AG20443 (cell line): ENCODE measurements around the gene CECR2.

Source experiments
- DNase-seq: peaks from one replicate; pipeline ENCODE4 v3.0.0; 2012; ENCODE audit warnings: low spot score, mixed read lengths

The CECR2 gene

DNA sequence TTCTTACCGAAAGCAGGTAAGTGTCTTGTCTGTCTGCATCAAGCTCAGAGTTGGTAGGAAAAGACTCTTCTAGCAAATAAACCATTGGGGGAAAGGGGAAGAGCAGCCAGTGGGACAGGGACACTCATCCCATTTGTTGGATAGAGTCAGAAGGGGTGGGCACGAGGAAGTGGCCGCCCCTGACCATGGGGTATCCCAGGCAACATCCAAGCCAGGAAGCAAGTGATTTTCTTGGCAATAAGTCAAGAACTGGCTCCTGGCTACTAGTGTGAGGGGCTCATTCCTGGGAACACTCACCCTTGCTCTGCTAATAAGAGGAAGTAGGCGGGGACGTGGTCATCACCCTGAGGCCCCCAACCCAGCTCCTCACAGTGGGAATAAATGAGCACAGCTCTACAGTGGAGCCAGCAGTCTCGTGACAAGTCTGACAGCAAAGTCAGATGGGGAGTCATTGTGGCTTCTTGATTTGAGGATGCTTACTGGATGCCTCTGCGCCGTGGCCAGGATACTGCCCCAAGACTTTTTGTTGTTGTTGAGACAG is 200.8 kb downstream of the CECR2 start:
- no peak for DNase-seq

DNA sequence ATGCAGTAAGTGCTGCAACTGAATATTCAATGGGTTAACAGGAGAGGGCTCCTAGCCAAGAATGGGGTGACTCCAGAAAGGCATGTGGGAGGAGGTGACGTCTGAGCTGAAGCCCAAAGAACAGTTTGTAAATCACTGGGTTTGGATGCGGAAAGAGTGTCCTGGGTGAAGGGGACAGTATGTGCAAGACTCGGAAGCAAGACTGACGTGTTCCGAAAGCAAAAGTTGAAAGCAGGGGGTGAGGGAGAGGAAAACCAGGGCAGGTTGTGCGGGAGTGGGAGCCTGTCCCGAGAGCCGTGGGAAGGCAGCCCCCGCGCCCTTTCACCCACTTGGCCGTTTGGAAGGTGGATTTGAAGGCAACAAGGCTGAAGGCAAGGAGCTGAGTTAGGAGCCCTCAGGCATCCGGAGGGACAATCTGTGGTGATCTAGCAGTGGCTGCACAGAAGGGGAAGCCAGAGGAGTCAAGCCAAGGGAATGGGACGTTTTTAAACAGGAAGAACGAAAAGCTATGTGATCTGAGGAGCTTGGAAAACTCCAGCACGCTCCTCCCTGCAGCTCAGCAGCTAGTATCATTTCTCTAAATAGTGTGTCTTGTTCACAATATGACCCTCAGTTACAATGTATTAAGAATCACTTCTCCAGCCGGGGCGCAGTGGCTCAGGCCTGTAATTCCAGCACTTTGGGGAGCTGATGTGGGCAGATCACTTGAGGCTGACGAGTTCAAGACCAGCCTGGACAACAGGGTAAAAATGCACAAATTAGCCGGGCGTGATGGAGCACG is 201.8 kb downstream of the CECR2 start:
- peak; percentile 82 for DNase-seq

GRCh38 chr22:17575151-17575550 is 205.9 kb downstream of the CECR2 start:
- no peak for DNase-seq

GRCh38 chr22:17575681-17576080 is 206.4 kb downstream of the CECR2 start:
- no peak for DNase-seq

- DNase-seq, result peak; percentile 91
These were observed 207.2 kb downstream of the CECR2 start for GRCh38 chr22:17576470-17576869.

DNA sequence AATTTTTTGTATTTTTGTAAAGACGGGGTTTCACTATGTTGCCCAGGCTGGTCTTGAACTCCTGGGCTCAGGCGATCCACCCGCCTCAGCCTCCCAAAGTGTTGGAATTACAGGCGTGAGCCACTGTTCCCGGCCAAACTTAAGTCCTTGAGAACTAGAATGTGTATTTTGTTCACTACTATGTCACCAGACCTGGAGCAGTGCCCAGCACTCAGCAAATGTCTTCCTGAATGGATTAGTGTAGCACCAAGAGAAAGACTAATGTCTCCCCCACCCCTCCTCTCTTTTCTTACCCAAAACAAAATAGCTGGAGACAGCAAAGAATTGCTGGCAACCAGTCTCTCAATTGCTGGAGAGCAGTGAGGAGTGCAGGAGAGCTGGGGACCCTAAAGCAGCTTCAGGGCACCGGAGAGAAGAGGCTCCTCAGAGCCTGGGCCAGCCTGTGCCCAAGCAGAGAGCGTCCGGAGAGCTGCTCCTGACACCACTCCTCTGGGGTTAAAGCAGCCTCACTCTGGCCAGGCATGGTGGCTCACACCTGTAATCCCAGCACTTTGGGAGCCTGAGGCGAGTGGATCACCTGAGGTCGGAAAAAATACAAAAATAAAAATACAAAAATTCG is 209.0 kb downstream of the CECR2 start:
- peak; percentile 37 for DNase-seq

GRCh38 chr22:17579535-17579981 is 210.3 kb downstream of the CECR2 start:
- no peak for DNase-seq

GRCh38 chr22:17580441-17581031 is 211.3 kb downstream of the CECR2 start:
- DNase-seq, result no peak

- no peak for DNase-seq
These were observed 211.8 kb downstream of the CECR2 start for GRCh38 chr22:17581056-17581455.

DNA sequence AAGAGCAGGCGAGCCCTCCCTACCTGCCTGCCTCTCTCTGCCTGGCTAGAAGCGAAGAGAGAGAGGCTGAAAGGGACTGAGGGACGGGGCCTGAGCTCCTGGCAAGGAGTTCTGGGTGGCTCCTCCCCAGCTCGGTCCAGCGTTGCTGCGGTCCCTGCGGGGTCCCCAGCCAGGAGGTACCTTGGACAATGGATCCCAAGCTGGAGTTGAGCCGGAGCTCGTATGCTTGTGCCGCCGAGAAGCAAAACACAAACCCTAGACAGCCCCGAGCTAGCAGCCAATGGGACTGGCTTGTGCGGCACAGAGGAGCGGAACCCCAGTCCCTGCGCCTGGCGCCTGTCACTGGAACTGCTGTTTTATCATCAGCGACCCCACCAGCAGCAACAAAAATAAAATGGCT is 212.4 kb downstream of the CECR2 start:
- DNase-seq, result no peak

DNA sequence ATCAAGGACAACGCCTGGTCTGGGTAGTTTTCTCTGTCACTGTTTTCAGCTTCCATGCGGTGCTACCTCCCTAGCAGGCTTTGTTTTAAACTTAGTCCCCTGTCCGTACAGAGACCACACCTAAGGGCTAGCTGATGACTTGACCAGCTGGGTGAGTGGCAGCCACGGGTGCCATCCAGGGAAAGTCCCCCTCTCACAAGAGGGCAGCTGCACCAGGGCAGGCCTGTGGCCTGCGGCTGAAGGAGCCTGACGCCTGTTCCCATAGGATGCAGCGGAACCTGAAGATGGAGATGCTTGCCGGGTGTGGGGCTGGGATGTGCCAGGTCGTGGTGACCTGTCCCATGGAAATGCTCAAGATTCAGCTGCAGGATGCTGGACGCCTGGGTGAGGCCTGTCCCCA is 213.9 kb downstream of the CECR2 start:
- DNase-seq, result no peak

DNA sequence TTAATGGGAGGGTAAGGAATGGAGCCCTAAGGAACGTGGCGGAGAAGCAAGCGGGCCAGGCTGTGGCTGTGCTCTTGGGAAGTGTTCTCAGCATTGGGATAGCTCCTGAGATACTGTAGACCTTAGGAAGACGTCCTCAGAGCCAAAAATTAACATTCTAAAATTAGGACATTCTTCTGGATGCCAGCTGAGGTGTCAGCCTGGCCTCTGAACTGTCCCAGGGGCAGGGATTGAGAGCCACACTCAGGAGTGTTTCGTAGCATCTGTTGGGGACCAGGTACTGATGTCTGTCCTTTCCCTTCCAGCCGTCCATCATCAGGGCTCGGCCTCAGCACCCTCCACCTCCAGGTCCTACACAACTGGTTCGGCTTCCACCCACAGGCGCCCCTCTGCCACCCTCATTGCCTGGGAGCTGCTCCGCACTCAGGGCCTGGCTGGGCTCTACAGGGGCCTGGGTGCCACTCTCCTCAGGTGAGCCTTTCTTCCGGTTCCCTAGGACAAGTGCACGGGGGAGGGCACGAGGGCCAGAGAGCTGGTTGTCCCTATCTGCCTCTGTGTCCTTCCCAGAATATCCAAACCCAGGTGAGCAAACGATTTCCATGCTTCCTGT is 217.7 kb downstream of the CECR2 start:
- DNase-seq, result no peak

- no peak for DNase-seq
These were observed 218.4 kb downstream of the CECR2 start for GRCh38 chr22:17587629-17588028.

- no peak for DNase-seq
These were observed 219.3 kb downstream of the CECR2 start for GRCh38 chr22:17588606-17589005.

DNA sequence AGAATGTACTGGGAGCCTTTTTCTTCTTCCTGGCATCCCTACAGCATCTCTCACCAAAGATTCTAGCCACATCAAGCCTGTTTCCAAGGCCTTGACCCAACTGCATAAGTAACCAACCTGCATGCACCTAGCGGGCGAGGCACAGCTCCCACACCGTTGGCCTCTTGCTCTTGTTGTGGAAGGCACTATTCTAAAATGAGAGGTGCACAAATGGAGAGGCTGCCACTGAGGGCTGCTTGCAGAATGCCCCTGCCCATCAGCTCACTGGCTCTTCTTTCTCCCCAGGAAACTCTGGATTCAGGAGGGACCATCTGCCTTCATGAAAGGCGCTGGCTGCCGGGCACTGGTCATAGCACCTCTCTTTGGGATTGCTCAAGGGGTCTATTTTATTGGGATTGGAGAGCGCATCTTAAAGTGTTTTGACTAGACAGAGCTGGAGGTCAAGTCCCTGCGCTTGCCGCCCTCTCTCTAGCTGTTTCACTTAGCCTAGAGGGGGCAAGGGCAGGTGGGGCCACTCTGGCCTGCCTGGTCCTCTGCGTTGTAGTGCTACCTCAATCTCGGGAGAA is 220.6 kb downstream of the CECR2 start:
- no peak for DNase-seq

- no peak for DNase-seq
These were observed 221.3 kb downstream of the CECR2 start for GRCh38 chr22:17590586-17590985.

DNA sequence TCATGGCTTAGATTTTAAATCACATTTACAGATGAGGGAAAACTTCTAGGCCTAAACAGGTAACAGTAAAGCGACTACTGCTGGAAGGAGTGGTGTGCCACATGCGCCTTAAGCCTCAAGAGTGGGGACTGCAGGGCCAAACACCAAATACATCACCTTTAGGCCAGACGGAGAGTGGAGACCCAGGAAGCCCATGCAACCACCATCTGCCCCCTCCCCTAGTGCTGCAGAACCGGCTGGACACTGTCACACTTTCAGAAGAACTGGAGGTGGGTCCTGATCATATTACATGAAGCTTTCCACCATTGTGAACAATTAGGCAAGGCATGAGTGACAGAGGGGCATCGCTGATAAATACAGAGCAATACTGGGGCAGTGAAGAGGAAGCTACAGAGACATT is 222.9 kb downstream of the CECR2 start:
- no peak for DNase-seq

DNA sequence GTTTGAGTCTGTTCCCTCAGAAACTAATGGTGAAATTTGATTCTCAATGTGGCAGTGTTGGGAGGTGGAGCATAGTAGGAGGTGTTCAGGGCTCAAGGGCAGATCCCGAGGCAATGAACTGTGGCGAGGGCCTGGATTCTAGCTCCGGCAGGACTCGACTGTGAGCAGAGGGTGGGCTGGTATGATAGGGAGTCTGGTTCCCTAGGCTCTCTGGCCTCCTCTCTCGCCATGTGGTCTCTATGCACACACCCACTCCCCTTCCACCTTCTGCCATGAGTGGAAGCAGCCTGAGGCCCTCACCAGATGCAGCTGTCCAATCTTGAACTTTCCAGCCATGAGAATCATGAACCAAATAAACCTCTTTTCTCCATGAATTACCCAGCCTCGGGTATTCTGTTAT is 227.0 kb downstream of the CECR2 start:
- no peak for DNase-seq

DNA sequence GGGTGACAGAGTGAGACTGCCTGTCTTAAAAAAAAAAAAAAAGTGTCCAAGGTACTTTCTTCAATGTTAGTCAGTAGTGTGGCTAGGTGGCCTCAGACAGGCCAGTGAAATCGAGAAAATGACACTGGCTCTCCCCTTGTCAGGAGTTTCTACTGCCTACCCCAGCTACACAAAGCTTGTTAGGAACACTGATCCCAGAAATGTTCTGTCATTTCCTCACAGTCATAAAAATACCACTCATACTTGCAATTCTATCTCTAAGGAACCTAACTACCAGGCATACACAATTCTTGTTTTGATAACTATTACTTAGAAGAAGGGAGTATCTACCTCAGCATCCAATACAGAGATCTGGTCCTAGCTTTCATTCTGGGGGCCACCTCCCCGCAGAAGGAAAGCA is 228.0 kb downstream of the CECR2 start:
- DNase-seq, result peak; percentile 30

DNA sequence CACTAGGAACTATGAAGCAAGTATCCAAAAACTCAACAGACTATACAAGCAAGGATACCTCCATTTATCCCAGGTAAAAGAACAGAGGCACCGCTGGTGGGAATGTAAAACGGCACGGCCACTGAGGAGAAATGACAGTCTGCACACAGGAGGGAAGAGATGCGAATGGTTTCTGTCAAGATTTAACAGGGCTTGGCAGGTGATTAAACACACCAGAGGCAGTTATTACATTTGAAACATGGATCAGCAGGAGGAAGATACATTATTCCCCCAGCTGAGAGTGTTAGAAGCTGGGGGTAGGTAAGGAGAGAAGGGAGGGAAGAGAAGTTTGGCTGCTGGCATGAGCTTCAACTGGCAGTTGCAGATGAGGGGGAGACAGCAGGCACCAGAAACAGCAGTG is 229.1 kb downstream of the CECR2 start:
- DNase-seq, result no peak

DNA sequence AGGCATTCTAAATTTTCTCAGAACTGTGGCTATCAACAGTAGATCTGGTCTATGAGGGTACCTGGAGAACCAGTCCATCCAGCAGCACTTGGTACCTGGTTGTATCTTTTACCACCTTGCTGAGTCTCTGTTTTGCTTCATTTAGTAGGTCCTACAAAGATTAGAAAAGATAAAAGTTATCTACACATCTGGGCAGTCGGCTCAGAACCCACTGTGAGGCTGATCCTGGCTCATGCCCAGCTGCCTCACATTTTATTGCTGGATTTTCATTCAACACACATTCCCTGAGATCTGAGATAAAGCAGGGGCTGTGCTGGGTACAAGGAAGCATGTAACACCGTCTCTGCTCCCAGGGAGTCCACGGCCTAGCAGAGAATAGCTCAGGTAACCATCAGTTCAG is 231.8 kb downstream of the CECR2 start:
- DNase-seq, result no peak

GRCh38 chr22:17603668-17604067 is 234.4 kb downstream of the CECR2 start:
- no peak for DNase-seq
